ENCODE measurements around the gene MAD1L1. TPM values are rescaled to one million over a fixed set of nuclear protein-coding genes. Genes with fewer than 3 reads are reported as not detected.

The MAD1L1 gene
- total and polyA plus RNA-seq, 2 donors (not counting 3 experiments of a cell fraction or from before 2014, with no cell fraction given) = 34.1 to 42.3 TPM

GRCh38 chr7:1925973-1926907 is 306.5 kb downstream of the MAD1L1 start:
- Histone ChIP-seq H3K36me3 (ENCODE audit: control insufficient read depth in 2 of 2, extremely low read depth in 1 of 2, insufficient read depth in 2 of 2, low read length in 2 of 2) (peaks cover 0 to 2% of the 10 kb centered on the region in 2 experiments), H4K20me1 (replicated peaks; ENCODE audit: control insufficient read depth, extremely low read depth, insufficient read depth, low read length) (no peaks in the 10 kb centered on the region), H3K4me1 (ENCODE audit: control insufficient read depth, extremely low read depth, insufficient read depth, low read length) (no peaks in the 10 kb centered on the region), H3K27me3 (ENCODE audit: control insufficient read depth in 2 of 2, insufficient read depth in 2 of 2, low read length in 2 of 2) (no peaks in the 10 kb centered on the region), H3K9me3 (replicated peaks; ENCODE audit: control insufficient read depth, insufficient read depth, low read length) (no peaks in the 10 kb centered on the region), H3K27ac (ENCODE audit: insufficient read depth, low read depth, low read length) (no peak overlapping the region), H3K9ac (replicated peaks; ENCODE audit: extremely low read depth, insufficient read depth, low read length) (no peak overlapping the region), H3K9me1 (replicated peaks; ENCODE audit: control insufficient read depth, extremely low read depth, insufficient read depth, low read length) (no peaks in the 10 kb centered on the region), H3K4me2 (ENCODE audit: insufficient read depth, low read length) (no peak overlapping the region), H3K4me3 (replicated peaks in 1 of 3; ENCODE audit: insufficient read depth in 1 of 3, low read depth in 1 of 3, low read length in 3 of 3) (no peak overlapping the region), H3K79me2 (ENCODE audit: control insufficient read depth, insufficient read depth, low read length) (no peaks in the 10 kb centered on the region), H2AFZ (ENCODE audit: low read depth, low read length) (no peak overlapping the region)
- intact Hi-C loops (cut with micrococcal nuclease) (no loop called here), dilution Hi-C loops (cut with MboI; ENCODE audit: extremely low pct_ligation_motif_present, low sequenced_read_pairs) (no loop called here)
- ChIA-PET POLR2A (no interaction called here), CTCF (interaction anchor here (0.6 kb wide), 1 partner anchor 110 kb away, joined by 6 read pairs; no protein-coding TSS in a partner anchor)
- BruUV-seq (replicated peaks) = no TSS peak
- TF ChIP-seq GATA2 (IDR thresholded peaks at IDR 0.05; ENCODE audit: insufficient read depth, insufficient read length, low read depth, low read length) (no peak), FOS (IDR thresholded peaks at IDR 0.05; ENCODE audit: borderline replicate concordance, insufficient read depth, low read length) (no peak), POLR2AphosphoS5 (IDR thresholded peaks at IDR 0.05; ENCODE audit: insufficient read depth, low read depth, low read length) (no peak), MAX (IDR thresholded peaks at IDR 0.05; ENCODE audit: insufficient read depth, insufficient read length) (no peak), EZH2 (IDR thresholded peaks at IDR 0.05; ENCODE audit: borderline replicate concordance, low read depth, low read length, severe bottlenecking) (no peak), POLR2A (IDR thresholded peaks at IDR 0.05; ENCODE audit: low read depth, low read length) (no peak), MYC (IDR thresholded peaks at IDR 0.05; ENCODE audit: low read depth, low read length) (no peak), CTCF (IDR thresholded peaks at IDR 0.05; ENCODE audit: extremely low read depth in 1 of 2, insufficient read depth in 1 of 2, low read depth in 1 of 2, low read length in 2 of 2) (no peak), JUN (IDR thresholded peaks at IDR 0.05; ENCODE audit: borderline replicate concordance, insufficient read depth, insufficient read length, low read depth) (no peak)
- FAIRE-seq (no peak), DNase-seq (ENCODE audit: low read depth, low spot score) (peak; percentile 21)
